Activated naive CD8-positive, alpha-beta T cell treated with anti-CD3 and anti-CD28 coated beads, Interleukin-2, amount 50 U/mL, for 24 hours (primary cell): ENCODE results near the gene NCOR2.

Experiments
- ATAC-seq: fragments of 150-1000 bp; cut with Tn5 transposase; one replicate; pipeline ENCODE4 v1.10.0; 2021
- DNase-seq: peaks from one replicate; pipeline ENCODE4 v3.0.0; 2021
- H3K27ac Mint-ChIP-seq: one replicate; pipeline ENCODE4 v1.8.0; 2021; ENCODE audit warnings: mild to moderate bottlenecking, mixed read lengths
- H3K27me3 Mint-ChIP-seq: one replicate; pipeline ENCODE4 v1.8.0; 2021; ENCODE audit warnings: mixed read lengths
- H3K36me3 Mint-ChIP-seq: one replicate; pipeline ENCODE4 v1.8.0; 2021; ENCODE audit warnings: low read depth, mixed read lengths
- H3K4me1 Mint-ChIP-seq: one replicate; pipeline ENCODE4 v1.8.0; 2021; ENCODE audit warnings: mixed read lengths
- H3K4me3 Mint-ChIP-seq: one replicate; pipeline ENCODE4 v1.8.0; 2021; ENCODE audit warnings: mild to moderate bottlenecking, moderate library complexity, mixed read lengths
- H3K9me3 Mint-ChIP-seq: one replicate; pipeline ENCODE4 v1.8.0; 2021; ENCODE audit warnings: mixed read lengths

NCOR2 gene

DNA sequence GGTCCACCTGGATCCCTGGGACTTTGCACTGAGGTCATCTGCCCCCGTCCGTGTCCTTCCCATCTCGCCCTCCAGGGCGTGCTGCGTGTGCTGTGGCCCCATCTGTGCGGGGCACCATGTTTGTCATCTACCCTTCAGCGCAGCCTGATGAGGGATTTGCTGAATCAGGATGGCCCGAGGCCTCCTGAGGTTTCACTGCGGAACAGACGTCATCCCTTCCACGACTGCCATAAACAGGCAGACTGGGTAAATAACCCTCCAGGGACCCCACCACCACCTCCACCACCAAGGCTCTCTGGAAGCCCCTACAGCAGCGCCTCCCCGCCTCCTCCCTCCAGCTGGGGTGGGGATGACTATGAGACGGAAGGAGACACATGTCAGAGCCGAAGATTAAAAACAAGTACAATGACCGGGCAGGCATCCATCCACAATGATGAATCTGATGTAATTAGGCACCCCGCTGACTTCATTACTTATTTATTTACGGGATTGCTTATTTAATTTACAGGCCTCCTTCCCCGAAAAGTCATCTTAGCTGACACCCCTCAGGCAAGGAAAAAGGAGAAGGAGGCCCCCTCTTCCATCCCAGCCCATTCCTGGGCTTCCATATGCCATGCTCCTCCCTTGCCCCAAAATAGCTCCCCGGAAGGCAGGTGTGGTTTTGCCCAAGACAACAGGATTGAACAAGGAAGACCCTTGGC is 39.4 kb downstream of the NCOR2 start:
- Mint-ChIP-seq H3K36me3 (peaks cover 6% of the 10 kb centered on the region), H3K27me3 (no peaks in the 10 kb centered on the region), H3K4me3 (no peak overlapping the region), H3K9me3 (no peaks in the 10 kb centered on the region), H3K4me1 (peaks cover 27% of the 10 kb centered on the region), H3K27ac (no peak overlapping the region)
- ATAC-seq (no peak), DNase-seq (no peak)

DNA sequence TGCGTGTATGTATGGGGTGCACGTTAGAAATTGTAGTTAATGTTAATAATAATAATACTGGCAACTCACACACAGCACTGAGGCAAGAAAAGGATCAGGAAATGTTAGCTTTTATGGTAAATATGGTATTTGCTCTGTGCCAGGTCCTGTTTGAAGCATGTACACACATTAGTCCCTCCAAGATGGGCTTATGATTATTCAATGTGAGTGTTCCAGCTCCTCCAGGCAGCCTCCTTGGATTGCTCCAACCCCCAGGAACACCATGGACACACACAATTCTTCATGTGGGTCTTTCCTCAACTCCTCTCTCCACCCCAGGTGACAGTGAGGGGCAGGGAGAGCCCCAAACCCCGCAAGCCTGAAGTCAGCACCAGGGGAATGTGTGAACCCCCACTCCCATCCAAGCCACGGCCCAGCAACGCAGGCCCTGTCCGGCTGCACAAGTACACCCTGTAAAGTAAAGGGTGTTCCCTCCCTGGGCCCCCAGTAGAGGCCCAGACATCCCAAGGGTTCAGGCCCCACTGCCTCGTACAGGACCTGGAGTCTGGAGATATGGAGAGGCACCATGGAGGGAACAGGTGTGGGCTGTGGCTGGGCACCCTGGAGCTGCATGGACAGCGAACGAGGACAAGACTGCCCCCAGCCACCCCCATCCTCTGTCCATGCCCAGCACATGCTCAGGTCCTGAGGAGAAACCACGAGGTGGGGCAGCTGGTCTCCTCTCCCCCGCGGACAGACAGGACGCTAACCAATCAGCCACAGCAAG is 41.3 kb downstream of the NCOR2 start:
- H3K4me3 Mint-ChIP-seq, result no peak overlapping the region
- no peak overlapping the region for H3K27ac Mint-ChIP-seq
- H3K36me3 Mint-ChIP-seq, result peaks cover 6% of the 10 kb centered on the region
- no peaks in the 10 kb centered on the region for H3K9me3 Mint-ChIP-seq
- DNase-seq (no peak), ATAC-seq (no peak)
- H3K27me3 Mint-ChIP-seq, result no peaks in the 10 kb centered on the region
- peaks cover 38% of the 10 kb centered on the region for H3K4me1 Mint-ChIP-seq

DNA sequence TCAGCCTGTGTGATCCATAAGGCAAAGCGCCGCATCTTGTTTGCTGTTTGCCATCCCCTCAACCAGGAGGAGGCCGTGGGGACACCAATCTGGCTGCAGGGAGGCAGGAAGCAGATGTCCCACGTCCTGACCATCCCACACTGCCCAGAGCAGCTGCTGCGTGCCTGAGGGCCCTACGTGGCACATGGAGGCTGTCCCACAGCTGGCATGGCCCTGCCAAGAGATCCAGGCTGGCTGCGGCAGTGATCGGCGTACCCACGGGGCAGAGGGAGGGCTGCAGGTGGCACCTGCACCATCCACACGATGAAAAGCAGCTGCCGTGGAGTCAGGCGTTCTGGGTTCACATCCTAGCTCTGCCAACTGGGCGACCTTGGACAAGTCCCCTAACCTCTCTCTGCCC is 42.0 kb downstream of the NCOR2 start:
- H3K27me3 Mint-ChIP-seq, result no peaks in the 10 kb centered on the region
- H3K27ac Mint-ChIP-seq, result no peak overlapping the region
- peaks cover 41% of the 10 kb centered on the region for H3K4me1 Mint-ChIP-seq
- ATAC-seq (no peak), DNase-seq (no peak)
- no peak overlapping the region for H3K4me3 Mint-ChIP-seq
- no peaks in the 10 kb centered on the region for H3K9me3 Mint-ChIP-seq
- peaks cover 3% of the 10 kb centered on the region for H3K36me3 Mint-ChIP-seq

DNA sequence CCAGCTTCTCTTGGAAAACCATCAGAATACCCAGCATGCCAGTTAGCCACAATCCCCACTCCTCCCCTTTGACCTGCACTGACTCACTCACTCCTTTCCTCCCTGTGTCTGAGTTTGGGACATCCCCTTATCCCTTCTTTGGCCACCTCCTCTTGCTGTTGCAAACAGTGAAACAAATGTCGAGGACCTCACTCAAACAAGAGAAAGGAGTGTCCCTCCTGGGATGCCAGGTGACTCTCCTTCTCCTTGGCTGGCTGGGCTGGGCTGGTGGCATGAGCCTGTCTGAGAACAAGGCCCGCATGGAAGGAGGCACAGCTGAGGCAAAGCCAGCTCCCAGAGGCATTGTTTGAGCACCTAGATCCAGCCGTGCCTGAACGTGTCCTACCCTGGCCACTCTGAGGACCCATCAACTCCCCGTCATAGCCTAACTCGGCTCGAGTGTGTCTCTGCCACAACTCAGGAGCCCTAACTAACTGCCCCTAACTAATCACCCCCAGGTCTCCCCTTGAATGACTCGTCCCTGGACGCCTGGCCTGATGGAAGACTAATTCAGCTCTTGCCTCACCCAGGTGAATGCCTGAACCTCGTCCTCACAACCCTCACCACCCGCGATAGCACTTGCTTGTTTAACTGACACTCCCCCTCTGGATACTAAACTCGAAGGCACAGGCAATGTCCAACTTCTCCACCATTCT is 43.0 kb downstream of the NCOR2 start:
- H3K9me3 Mint-ChIP-seq, result no peaks in the 10 kb centered on the region
- H3K27ac Mint-ChIP-seq, result no peak overlapping the region

DNA sequence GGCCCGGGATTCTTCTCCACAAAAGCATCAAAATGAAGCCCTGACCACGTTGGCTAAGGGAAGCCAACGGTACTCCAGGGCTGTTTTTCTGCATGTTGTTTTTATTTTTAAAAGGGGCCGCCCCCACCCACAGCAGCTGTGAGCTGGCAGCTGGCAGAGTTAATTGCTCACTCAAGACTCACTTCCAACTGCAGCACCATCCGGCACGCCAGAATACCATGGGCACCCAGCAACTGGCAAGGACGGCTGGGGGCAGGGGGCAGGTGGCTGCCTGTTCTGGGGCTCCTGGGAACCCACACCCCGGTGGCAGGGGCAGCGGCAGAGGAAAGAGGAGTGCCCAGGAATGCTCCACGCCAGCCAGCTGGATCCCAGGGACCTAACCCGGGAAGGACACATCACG is 44.3 kb downstream of the NCOR2 start:
- ATAC-seq (peak; percentile 30), DNase-seq (no peak)
- H3K4me1 Mint-ChIP-seq, result peaks cover 50% of the 10 kb centered on the region
- no peak overlapping the region for H3K4me3 Mint-ChIP-seq
- no peaks in the 10 kb centered on the region for H3K36me3 Mint-ChIP-seq
- no peak overlapping the region for H3K27ac Mint-ChIP-seq
- no peaks in the 10 kb centered on the region for H3K9me3 Mint-ChIP-seq
- H3K27me3 Mint-ChIP-seq, result no peaks in the 10 kb centered on the region

More for the DNA sequence above, 43.0 kb downstream of the NCOR2 start:
- DNase-seq, result no peak
- ATAC-seq, result peak; percentile 50
- no peaks in the 10 kb centered on the region for H3K27me3 Mint-ChIP-seq
- H3K36me3 Mint-ChIP-seq, result peaks cover 3% of the 10 kb centered on the region
- peaks cover 42% of the 10 kb centered on the region for H3K4me1 Mint-ChIP-seq
- no peak overlapping the region for H3K4me3 Mint-ChIP-seq

DNA sequence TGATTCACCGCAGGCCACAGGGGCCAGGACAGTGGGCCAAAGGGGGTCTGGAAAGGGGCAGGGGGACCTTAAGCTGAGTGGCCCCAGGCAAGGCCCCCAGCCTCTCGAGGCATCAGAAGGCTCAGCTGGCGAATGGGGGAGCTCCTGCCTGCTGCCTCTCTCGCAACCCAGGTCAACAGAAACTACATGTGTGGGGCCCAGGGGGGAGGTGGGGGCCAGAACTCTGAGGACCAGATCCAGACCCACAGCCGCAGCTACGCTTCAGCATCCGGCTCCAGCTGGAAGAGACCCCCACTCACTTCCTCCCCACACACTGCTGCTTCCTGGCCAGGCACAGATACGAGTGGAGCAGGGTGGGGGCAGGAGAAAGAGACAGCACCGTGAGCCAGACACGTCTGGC is 46.5 kb downstream of the NCOR2 start:
- Mint-ChIP-seq H3K4me1 (peaks cover 49% of the 10 kb centered on the region), H3K36me3 (no peaks in the 10 kb centered on the region), H3K4me3 (no peak overlapping the region), H3K27ac (no peak overlapping the region), H3K9me3 (no peaks in the 10 kb centered on the region), H3K27me3 (no peaks in the 10 kb centered on the region)
- no peak for DNase-seq
- no peak for ATAC-seq

DNA sequence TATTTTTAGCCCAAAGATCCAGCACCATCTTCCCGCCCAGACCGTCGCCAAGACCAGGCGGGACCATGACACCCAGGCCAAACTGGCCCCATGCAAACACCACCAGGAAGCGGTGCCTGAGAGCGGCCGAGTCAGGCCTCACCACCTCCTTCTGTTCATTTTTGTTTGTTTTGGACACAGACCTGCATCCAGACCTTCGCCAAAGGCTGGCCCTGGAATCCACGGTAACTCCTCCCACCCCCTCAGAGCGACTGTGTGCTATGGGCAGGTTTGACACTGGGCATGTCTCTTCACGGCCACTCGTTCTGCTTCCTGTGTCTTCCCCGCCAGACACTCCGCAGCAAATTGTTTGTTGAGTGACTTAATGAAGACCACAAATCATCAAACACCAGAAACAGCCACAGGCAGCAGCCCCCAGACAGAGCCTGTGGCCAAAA is 47.1 kb downstream of the NCOR2 start:
- no peak for ATAC-seq

DNA sequence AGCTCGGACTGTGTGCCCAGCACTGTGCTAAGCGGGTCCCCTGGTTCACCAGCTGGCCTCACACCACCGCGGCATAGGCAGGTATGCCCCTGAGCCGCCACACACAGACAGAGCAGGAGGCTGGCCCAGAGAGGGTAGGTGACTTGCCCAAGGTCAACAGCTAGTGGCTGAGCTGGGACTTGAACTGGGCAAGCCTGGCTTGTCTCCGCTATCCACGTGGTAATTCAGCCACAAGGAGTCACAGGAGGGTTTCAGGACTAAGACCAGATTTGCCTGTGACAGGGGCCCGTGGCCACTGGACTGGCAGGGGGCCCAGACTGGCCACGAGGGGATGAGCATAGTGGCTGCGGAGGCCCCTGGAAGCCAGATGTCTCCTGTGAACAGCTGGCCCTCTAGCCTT is 47.7 kb downstream of the NCOR2 start:
- no peak for ATAC-seq
- no peak for DNase-seq
- Mint-ChIP-seq H3K27ac (no peak overlapping the region), H3K36me3 (peaks cover 4% of the 10 kb centered on the region), H3K27me3 (no peaks in the 10 kb centered on the region), H3K4me1 (peaks cover 45% of the 10 kb centered on the region), H3K9me3 (no peaks in the 10 kb centered on the region), H3K4me3 (no peak overlapping the region)

More for the DNA sequence above, 47.1 kb downstream of the NCOR2 start:
- no peak overlapping the region for H3K4me3 Mint-ChIP-seq
- peaks cover 4% of the 10 kb centered on the region for H3K36me3 Mint-ChIP-seq
- peaks cover 49% of the 10 kb centered on the region for H3K4me1 Mint-ChIP-seq
- no peak overlapping the region for H3K27ac Mint-ChIP-seq
- no peak for DNase-seq
- H3K27me3 Mint-ChIP-seq, result no peaks in the 10 kb centered on the region
- no peaks in the 10 kb centered on the region for H3K9me3 Mint-ChIP-seq

DNA sequence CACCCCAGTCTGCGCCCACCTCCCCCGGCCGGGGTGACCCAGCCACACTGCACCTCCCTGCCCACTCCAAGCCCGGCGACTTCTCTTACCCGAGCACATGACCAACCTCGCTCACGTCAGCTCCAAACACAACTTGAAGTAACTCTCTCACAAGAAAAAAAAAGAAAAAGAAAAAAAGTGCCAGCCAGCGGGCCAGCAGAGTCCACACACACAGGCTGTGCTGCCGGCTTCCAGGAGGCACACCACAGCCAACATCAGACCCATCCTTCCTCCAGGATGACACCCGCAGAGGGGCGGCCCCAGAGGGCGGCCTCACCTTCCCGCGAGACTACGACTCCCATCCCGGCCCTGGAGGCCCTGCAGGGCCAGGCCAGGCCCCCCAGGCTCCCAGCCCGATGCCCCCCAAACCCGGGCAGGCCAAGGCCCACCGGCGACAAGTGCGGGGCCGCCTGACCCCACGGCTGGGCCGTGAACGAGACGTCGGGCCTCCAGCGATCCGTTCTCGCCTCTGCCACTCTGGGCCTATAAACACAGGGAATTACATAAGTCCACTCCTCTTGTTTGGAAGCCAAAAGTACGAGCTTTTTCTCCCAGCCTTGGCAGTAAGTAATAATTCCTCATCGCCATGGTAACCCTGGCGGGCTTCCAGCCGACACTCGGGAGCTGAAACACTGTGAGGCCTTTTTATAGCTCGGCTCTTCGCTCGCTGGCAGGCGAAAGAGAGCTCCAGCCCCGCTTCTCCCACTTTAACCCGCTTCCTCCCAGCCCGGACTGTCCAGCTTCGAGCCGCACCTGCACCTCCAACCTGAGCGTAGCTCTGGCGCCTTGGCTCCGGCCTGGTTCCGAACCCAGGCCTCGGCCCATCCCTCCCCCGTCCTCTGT is 49.1 kb downstream of the NCOR2 start:
- peaks cover 5% of the 10 kb centered on the region for H3K36me3 Mint-ChIP-seq
- ATAC-seq, result no peak
- H3K27me3 Mint-ChIP-seq, result no peaks in the 10 kb centered on the region
- no peak overlapping the region for H3K4me3 Mint-ChIP-seq
- DNase-seq, result no peak
- no peak overlapping the region for H3K27ac Mint-ChIP-seq
- peaks cover 32% of the 10 kb centered on the region for H3K4me1 Mint-ChIP-seq
- no peaks in the 10 kb centered on the region for H3K9me3 Mint-ChIP-seq
